VCaP (cell line): ENCODE results near the gene SPOCK1.

ENCODE experiments used
- H3K27ac ChIP-seq: fragments of 450-650 bp; 2 replicates; pipeline ENCODE4 v1.5.1; 2017
- TF ChIP-seq, protein P1 (sequence below): fragments of 450-650 bp; conservative IDR thresholded peaks from 2 replicates; pipeline ENCODE4 v1.5.1; 2017; ENCODE audit warnings: mild to moderate bottlenecking, moderate library complexity

The SPOCK1 gene

GRCh38 chr5:137372016-137372772 lies 126.9 kb downstream of the SPOCK1 start:
- H3K27ac ChIP-seq, result no peak overlapping the region
- TF ChIP-seq, protein P1, sequence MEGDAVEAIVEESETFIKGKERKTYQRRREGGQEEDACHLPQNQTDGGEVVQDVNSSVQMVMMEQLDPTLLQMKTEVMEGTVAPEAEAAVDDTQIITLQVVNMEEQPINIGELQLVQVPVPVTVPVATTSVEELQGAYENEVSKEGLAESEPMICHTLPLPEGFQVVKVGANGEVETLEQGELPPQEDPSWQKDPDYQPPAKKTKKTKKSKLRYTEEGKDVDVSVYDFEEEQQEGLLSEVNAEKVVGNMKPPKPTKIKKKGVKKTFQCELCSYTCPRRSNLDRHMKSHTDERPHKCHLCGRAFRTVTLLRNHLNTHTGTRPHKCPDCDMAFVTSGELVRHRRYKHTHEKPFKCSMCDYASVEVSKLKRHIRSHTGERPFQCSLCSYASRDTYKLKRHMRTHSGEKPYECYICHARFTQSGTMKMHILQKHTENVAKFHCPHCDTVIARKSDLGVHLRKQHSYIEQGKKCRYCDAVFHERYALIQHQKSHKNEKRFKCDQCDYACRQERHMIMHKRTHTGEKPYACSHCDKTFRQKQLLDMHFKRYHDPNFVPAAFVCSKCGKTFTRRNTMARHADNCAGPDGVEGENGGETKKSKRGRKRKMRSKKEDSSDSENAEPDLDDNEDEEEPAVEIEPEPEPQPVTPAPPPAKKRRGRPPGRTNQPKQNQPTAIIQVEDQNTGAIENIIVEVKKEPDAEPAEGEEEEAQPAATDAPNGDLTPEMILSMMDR, result no peak

DNA sequence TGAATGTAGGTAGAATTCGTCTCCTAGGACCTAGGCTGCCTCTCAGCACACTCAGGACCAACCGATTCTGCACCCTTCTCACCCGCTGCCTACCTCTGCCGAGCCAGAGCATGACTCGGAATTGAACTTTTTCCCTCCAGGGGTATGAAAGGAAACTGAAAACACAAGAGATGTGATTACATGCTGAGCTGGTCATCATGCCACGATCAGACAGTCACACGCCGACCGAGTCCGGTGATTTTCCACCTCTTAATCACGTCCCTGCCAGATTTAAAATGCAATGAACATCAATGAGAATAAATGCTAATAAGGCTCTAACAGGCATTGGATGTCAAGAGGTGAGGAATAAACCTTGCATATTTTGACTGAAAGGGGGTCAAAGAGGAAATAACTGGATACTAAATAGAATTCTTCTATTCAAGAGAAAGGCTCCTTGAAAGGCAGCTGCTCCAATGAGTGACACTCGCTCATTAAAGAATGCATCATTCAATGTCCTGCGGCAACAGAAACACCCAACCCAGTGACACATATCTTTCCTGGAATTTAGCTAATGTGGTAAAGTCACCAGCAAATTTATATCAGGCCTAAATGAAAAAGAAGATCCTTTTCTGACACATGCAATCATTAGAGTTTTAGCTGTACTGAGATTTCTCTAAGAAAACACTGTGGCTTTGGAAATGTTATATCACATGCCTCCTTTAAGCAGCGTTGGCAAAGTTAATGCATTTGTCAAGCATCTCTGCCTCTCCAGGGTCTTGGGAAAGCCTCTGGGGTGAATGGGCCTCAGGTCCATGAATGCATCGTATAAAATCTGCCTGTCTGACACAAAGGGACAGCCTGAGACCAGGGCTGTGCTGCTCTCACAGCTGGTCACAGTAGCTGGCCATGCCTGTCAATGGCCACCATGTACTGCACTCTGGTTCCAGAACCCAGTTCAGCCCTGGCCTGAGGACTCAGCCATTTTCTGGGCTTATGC lies 128.7 kb downstream of the SPOCK1 start:
- H3K27ac ChIP-seq, result no peak overlapping the region
- TF ChIP-seq, protein P1, result no peak

DNA sequence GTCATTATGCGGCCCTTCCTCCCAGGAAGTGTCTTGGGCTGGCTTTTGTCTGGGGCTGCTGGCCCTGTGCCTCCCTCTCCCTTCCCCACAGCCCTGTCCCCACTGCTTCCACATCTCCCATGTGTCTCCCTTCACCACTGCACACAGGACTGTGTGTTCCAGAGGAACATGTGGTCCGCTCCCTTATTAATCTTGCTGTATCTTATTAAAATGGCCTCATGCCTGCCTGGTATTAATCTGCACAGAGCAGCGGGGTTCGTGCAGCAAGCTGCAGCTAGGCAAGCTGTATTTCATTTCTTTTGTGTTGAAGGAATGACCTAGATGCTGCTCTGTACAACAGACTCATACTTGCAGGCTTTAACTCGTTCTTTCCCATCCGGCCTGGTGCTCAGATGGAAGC lies 130.5 kb downstream of the SPOCK1 start:
- TF ChIP-seq, protein P1, result no peak
- H3K27ac ChIP-seq, result no peak overlapping the region

DNA sequence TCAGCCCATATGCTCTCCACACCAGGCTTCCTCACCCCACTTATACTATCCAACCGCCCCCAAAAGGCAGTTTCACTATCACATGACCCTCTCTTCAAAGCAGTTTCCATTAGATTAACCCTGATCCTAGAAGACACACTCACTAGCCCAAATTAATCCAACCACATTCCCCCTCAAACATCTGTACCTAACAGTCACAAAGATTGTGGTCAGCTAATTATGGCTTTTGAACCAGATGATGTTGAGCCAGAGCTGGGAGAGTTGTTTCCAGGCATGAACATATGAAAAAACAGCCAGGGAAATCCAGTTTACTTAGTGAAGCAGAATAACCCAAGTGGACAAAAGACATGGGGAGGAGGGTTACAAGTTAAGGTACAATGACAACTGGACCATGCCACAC lies 131.2 kb downstream of the SPOCK1 start:
- H3K27ac ChIP-seq, result no peak overlapping the region
- TF ChIP-seq, protein P1, result no peak

DNA sequence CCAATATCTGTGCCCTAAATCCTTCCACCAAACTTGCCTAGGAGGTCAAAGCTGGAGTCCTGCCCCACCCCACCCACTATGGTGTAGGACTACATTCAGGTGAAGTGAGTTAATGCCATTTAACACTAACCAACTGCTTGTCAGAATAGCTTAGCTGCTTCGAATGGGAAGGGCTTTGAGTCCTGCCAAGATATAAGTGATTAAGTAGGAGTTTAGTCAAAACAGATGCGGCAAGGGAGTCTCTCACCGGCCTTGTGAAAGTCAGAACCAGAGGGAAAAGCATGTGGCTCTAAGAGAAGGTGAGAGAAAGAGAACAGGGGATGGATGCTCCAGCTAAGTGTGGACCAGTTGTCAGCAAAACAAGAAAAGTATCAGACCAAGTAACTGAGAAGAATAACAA lies 132.6 kb downstream of the SPOCK1 start:
- H3K27ac ChIP-seq, result no peak overlapping the region

GRCh38 chr5:137365126-137365865 lies 133.8 kb downstream of the SPOCK1 start:
- TF ChIP-seq, protein P1, result no peak
- peak overlapping the region; percentile 71 for H3K27ac ChIP-seq

More for the DNA sequence above, 132.6 kb downstream of the SPOCK1 start:
- TF ChIP-seq, protein P1, result no peak
